ENCODE measurements around the gene RPL27.

- TF ChIP-seq CTCF (IDR thresholded peaks at IDR 0.05 in 4 of 5, conservative IDR thresholded peaks at IDR 0.05 in 1 of 5) (no peak), POLR2A (IDR thresholded peaks at IDR 0.05) (no peak)
These were observed 33.4 kb downstream of the RPL27 start for GRCh38 chr17:43031666-43032065.
